ENCODE data around the gene VASN. TPM values are rescaled to one million over a fixed set of nuclear protein-coding genes. Genes with fewer than 3 reads are reported as not detected.
"Not testable (repeated sequence)": the region's sequence is repeated elsewhere in the genome, so short reads cannot be mapped to it uniquely, and the experiment has no call there.

VASN gene
- total RNA-seq, 4 donors from 2014 or later, result 10.8 to 40.0 (median 25.8) TPM

- no peak for DNase-seq (ENCODE audit: low spot score)
- no peak for ATAC-seq (ENCODE audit: low FRiP score)
- TF ChIP-seq CTCF (IDR thresholded peaks at IDR 0.05), result no peak
Measured at GRCh38 chr16:4339455-4339854, 32.2 kb upstream of the VASN start.

GRCh38 chr16:4339909-4340308 lies 31.7 kb upstream of the VASN start:
- ATAC-seq (ENCODE audit: low FRiP score) (no peak), DNase-seq (ENCODE audit: low spot score) (no peak)
- TF ChIP-seq CTCF (IDR thresholded peaks at IDR 0.05), result no peak

GRCh38 chr16:4340443-4340842 lies 31.2 kb upstream of the VASN start:
- TF ChIP-seq CTCF (IDR thresholded peaks at IDR 0.05), result no peak
- ATAC-seq (ENCODE audit: low FRiP score), result no peak
- DNase-seq (ENCODE audit: low spot score), result no peak

- DNase-seq (ENCODE audit: low spot score) (no peak), ATAC-seq (ENCODE audit: low FRiP score) (no peak)
- no peak for TF ChIP-seq CTCF (IDR thresholded peaks at IDR 0.05)
Measured at GRCh38 chr16:4341250-4341649, 30.4 kb upstream of the VASN start.

GRCh38 chr16:4342866-4343744 lies 28.5 kb upstream of the VASN start:
- DNase-seq (ENCODE audit: low spot score) (no peak), ATAC-seq (ENCODE audit: low FRiP score) (no peak)
- no peak for TF ChIP-seq CTCF (IDR thresholded peaks at IDR 0.05)

GRCh38 chr16:4344300-4344982 lies 27.2 kb upstream of the VASN start:
- DNase-seq (ENCODE audit: low spot score); ATAC-seq (ENCODE audit: low FRiP score): not testable (repeated sequence)

- ATAC-seq (ENCODE audit: low FRiP score) (no peak), DNase-seq (ENCODE audit: low spot score) (no peak)
- TF ChIP-seq CTCF (IDR thresholded peaks at IDR 0.05), result no peak
Measured at GRCh38 chr16:4344983-4345835, 26.4 kb upstream of the VASN start.
